Activated T-cell treated with anti-CD3 and anti-CD28 coated beads for 1 hour (primary cell): Measurements from ENCODE around the gene TMEM14A.
"Not testable (repeated sequence)": the region's sequence is repeated elsewhere in the genome, so short reads cannot be mapped to it uniquely, and the experiment has no call there.

Experiments used
- DNase-seq: peaks from one replicate; pipeline ENCODE4 v3.0.0-alpha.2; 2020; ENCODE audit warnings: low read depth

Gene TMEM14A

DNA sequence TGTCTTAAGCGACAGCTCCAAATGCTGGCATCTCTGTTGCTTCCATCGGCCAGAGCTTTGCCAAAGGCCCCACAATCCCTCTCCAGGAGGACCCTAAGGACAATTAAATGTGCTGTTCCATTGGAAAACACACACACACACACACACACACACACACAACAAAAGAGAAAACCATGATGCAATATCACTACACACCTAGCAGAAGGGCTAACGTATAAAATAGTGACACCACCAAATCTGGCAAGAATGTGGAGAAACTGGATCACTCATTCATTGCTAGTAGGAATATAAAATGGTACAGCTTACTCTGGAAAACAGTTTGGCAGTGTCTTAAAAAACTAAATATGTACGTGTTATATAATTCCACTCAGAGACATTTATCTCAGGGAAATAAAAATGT, 13.0 kb upstream of the TMEM14A start:
- DNase-seq, result no peak

DNA sequence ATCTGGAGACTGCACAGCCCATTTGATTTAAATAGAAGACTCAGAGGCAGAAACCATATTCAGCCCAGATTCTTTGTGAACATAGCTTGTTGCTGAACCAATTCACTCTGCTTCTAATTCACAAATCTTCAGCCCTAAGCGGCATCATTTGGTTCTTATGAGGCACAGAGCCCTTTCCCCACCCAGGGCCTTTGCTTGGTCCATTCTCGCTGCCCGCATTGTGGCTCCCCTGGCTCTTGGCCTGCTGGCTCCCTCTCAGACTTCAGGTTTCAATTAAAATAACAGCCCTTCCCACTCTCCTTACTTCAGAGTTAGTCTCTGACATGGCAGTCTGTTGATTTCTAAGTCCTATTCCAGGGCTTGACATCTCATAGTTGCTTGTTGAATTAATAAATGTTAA, 9.4 kb upstream of the TMEM14A start:
- no peak for DNase-seq

DNA sequence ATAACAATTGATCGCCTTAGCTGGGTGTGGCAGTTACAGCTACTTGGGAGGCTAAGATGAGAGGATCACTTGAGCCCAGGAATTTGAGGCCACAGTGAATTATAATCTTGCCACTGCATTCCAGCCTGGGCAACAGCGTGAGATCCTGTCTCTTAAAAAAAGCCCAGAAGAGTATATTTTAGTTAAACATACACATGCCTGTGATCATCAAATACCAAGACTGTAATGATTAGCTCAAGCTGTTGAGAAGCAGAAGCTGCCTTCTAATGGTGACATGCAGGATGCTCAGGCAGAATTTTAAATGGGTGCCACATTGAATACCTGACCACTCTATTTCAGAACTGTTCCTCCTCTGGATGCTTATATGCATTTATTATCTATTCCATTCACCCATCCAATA, 8.9 kb upstream of the TMEM14A start:
- no peak for DNase-seq

DNA sequence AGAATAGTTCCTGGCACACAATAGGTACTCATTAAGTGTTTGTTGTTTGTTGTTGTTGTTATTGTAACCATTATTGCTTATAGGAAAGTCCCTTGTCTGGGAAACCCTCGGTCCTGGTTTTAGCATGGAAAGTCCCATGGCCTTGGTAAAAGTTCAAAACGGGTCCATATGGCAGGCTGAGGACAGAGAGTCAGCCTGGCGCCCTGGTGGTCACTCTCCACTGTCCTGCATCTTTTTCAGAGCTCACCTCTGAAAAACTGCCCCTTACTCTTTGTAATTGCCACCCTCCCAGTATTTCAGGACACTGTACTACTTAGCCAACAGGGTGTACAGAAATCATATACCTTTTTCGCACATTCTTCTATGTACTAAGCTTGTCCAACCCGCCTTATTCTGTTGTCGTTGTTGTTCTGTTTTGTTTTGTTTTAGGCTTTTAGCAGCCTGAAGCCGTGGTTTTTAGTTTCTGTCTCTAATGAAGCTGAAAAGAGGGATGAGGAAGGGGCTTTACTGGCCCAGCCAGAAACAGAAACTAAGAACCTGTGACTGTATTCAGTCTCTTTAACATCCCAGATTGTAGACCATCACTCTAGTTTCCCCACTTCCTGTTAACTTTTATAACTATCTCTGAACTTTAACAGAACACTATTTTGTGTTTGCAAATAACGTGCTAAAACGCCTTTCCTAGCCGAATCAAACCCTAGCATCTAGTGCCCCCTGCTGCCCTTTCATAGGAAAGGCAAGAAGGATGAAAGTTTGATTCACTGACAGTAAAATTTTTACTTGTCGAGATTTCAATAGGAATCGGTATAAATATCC, 7.6 kb upstream of the TMEM14A start:
- peak; percentile 42 for DNase-seq

DNA sequence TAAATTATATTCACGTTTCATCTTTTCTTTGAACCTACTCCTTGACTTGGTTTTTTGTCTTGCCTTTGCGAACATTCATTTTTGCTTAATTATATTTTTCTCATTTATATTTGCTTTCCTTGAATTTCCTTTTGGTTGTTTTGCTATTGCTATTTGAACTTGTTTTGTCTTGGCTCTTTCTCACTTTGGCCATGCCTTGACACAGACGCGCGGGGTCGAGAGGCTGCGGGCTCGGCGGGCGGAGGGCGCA, 7.1 kb upstream of the TMEM14A start:
- DNase-seq, result no peak

DNA sequence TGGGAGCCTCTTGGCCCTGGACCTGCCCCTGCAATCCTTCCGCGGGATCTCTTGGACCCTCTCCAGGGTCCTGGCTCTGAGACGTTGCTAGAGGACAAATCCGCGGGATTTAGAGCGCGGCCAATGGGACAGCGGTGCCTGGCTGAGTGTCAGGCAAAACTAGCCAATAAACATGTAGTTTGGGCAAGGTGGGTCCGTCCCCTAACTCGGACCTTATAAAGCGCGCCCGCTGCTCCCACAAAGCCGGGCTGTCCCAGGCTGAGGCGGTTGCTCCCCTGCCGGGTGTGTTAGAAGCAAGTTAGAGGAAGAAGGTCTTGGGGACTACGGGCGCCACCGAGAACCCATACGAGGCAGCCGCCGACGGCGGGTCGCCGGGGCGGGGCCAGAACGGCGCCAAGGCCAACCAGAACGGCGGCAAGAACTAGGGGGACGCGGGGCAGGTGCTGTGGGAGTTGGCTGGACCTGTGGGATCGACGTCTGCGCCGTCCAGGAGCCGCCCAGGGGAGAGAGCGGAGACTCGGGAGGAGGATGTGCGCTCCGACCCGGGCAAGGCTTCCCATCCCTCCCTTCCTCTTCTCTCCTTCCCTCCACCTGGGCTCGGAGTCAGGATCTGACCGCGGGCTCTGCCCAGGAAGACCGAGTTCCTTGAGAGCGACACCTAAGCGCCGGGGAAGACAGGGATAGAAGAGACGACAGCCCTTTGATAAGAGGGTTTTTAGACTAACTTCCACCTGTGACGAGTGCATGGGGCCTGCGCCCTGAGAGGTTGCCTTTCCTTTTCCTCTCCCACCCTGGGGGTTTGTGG, 6.5 kb upstream of the TMEM14A start:
- DNase-seq, result peak; percentile 25

DNA sequence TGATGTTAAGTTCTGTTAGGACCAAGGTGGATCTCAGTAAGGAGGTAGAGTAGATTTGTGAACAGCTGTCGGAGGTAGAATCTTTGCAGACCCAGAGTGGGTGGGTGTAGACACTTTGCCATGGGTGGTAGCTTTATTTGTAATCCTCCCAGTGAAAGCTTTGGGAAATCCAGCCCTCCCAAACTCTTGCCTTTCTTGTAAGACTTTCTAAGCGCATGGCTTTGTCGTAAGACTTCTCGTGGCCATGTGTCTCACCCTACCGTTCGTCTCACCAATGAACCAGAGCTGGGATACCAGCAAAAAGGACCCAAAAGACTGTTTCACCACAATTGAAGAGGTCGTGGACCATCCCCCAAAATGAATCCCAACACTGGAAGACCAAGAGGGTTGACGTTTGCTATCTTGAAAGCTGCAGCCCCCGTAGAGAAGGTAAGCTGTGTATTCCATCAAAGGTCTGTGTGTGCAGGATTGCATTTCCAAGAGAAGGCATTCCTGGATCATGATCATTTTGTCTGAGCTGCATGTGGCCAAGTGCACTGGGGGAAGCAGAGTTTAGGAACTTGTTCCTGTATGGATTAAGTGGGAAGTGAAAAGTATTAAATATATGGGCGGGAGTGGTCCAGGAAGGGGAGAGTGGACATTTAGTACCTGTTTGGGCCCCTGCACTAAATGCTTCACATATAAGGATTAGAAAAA, 5.8 kb upstream of the TMEM14A start:
- DNase-seq, result no peak

DNA sequence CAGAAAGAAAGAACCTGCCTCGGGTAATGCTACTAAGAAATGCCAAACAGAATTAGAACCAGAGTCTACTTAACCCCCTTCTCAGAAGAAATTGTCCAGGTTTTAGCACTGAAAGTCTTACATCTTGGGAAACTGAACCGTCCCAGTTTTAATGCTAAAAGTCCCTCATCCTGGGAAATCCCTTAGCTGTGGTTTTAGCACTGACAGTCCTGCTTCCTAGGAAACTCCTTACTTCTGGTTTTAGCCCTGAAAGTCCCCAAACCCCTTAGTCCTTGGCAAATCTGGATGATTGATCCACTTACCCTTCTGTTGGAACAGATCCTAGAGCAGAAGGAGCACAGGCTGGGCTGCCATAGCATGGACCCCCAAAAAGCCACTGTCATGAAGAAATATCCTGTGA, 4.8 kb upstream of the TMEM14A start:
- DNase-seq, result no peak

DNA sequence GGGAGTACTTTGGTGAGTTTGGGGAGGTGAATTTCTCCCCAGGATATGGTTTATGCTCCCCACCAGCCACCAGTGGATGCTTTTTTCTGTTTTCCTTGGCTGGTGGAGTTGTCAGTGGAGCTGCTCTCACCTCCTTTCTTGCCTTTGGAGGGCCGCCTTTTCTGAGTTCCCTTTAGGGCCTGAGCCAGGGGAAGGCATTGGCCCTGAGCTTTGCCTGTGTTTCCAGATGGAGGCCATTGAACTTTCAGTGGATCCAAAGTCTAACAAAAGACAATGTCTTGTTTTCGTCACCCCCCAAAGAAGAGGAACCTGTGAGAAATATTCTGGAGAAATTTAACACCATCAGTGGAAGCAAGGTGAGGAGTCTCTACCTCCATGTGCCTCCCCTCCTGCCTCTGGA, 4.4 kb upstream of the TMEM14A start:
- DNase-seq, result no peak

DNA sequence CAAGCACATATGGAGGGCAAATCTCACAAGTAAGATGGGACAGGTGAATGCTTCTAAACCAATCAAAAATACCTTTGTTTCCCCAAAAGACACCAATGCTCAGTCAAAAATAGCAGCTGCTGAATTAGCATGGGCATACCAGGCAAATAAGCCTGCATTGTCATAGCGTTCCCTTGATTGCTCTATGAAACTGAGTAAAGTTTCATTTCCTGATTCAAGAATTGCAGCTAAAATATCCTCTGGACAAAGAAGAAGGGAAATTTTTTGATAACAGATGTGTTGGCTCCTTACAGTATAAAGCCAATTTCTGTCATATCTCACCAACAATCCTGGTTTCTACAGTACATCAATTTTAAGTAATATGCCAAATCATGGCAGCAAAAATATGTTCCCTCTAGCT, 3.3 kb upstream of the TMEM14A start:
- DNase-seq, result no peak

DNA sequence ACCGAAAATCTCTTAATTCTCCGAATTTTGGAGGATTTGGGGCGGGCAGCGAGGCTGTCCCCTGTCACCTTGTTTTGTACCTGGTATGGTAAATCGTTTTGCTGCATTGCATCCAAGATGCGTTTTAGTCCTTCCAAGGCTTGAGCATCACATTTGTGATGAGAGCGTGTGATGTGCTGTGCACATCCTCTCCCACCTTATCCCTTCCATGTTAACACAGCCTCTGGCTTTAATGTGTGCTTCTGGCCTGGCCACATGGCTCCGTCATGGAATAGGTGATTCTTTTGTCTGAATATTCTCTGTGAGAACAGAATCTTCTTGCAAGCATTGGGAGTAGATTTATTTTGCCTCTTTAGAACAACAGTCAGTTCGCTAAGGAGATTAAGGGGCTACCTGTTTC, 763 bp downstream of the TMEM14A start:
- no peak for DNase-seq

DNA sequence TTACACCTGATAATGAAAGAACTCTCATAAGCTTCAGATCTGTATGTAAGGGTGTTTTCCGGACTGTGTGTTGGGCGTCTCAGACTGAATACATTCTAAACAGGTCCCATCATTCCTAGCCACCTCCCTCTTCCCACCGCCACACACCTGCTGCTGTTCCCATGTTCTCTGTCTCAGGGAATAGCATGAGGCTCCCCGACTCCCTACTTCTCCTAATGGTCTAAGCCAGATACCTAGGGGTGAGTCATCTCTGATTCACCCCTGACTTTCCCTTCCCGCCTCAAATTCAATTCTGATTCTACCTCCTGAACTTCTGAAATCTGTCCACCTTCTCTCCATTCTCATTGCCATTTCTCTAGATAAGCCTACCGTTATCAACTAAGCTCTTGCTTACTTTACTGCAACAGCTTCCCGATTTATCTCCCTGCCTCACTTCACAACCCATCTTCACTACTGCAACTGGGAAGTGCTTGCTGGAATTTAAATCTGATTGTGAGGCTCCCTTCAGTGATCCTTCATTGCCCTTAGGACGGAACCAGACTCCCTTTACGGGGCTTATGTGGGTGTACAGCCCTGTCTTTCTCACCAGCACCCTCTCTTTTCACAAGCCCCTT, 1.6 kb downstream of the TMEM14A start:
- no peak for DNase-seq

DNA sequence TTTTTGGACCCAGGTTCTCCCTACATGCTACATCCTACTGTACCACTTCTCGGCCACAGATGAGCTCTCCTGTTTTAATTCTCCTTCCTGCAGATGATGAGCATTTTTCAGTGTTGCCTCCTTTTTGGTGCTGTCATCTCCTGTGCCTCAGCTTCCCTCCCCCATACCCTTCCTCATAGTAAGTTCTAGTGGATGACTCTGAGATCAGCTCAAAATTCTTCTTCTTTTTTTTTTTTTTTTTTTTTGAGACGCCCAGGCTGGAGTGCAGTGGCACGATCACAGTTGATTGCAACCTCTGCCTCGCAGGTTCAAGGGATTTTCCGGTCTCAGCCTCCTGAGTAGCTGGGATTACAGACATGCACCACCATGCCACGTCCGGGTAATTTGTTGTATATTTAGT, 3.8 kb downstream of the TMEM14A start:
- no peak for DNase-seq

DNA sequence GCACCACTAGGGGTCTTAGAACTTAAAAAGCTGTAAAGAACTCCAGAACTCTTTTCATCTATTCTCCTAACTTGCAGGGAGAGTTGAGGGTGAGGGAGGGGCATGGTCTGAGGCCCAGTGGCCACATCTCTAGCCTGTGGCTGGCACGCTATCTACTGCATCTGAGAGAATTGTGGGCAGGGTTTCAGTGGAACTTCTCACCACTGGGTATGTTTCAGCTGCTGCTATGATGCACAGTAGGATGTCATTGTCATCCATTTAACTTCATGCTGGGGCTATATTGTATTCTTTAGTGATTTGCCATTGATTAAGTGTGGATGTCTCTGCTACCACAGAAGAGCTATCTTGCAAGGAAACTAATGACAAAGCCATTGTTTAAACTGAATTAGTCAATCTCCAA, 4.5 kb downstream of the TMEM14A start:
- DNase-seq, result no peak

DNA sequence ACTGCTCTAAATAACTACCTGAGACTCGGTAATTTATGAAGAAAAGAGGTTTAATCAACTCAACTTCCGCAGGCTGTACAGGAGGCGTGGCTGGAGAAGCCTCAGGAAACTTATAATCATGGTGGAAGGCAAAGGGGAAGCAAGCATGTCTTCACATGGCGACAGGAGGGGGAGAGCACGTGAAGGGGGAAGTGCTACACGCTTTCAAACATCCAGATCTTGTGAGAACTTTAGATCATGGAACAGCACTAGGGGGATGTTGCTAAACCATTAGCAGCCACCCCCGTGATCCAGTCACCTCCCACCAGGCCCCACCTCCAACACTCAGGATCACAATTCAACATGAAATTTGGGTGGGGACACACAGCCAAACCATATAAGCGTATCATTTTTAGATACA, 5.7 kb downstream of the TMEM14A start:
- not testable (repeated sequence) for DNase-seq

DNA sequence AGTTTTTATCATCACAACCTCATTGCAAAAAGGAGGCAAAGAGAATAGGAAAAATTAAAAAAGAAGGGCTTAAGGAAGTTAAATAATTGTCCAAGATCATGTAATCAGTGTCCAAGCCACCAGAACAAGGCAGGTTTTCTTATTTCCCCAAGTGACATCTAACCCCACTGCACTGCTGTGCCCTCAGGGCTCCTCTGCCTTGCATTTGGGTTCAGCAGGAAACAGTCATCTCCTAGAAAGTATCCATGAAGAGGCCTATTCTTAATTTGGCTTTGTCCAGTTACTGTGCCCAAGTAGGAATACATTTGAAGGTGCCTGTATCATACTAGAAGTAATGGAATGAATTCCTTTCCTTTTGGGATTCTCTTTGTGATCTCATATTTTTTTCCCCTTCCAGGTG, 10.5 kb downstream of the TMEM14A start:
- no peak for DNase-seq

DNA sequence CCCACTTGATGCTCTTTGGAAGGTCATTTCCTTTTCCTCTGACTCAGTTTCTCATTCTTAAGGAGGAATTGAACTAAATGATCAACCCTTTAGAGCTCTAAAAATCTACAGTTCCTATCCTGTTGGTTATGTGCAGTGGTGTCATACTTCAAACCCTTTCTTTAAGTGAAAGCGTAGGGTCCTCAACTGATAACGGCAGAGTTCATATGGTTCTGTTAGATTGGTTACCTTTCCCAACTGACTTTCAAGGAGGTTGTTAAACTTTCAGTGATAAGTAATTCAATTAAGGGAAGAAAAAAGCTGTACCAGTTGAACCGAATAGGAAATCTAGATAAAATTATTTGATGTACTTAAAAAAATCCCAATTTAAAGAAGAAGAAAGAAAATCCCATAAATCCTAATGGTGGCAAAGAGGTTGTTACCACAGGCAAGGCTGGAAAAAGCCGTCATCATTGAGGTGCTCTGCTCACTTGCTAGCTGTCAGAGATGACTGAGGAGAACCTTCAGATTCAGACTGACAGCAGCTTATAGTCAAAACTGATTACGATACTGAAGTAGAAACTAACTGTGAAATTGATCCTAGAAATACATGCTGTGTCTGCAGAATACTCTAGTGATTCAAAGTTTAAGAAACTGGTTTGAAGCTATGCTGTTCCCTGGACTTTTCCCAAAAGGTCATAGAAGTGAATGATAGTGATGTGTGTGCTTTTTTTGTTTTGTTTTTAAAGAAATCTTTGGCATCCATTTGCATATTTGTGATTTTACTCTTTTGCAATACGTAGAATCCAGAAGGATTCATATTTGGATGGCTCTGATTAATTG, 16.2 kb downstream of the TMEM14A start:
- DNase-seq, result no peak

DNA sequence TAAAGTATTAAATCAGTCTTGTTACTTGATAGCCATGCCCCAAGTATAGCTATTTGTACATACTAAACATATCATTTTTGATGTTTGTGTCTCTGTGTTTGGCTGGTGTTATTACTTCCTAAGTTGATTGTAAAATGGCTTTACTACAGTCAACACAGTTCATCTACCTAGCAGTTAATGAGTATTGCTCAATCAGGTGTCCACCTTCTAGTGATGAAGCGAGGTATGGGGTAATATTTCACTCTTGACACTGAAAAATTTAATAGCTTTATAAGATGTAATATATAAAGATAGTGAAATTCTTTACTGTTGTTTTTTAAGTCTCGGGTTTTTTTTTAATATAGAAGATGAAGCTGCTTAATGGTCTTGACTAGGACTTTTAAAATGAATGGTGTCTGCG, 18.9 kb downstream of the TMEM14A start:
- DNase-seq, result no peak

DNA sequence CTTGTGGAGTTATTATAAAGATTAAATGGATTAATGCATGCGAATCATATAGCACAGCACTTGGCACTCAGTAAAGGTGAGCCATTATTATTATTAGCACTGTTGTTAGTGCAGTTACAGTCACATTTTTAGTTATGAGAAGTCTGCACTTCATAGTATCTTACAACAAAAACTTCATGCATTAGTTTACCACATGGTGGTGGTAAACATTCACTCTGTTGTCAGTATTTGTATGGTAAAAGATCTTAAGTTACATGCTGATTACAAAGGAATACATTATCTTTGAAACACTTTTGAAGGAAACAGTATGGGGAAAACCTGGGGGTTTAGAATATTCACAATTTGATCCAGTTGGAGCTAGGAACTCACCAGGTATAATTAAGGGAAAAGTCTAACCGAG, 20.8 kb downstream of the TMEM14A start:
- DNase-seq, result no peak

DNA sequence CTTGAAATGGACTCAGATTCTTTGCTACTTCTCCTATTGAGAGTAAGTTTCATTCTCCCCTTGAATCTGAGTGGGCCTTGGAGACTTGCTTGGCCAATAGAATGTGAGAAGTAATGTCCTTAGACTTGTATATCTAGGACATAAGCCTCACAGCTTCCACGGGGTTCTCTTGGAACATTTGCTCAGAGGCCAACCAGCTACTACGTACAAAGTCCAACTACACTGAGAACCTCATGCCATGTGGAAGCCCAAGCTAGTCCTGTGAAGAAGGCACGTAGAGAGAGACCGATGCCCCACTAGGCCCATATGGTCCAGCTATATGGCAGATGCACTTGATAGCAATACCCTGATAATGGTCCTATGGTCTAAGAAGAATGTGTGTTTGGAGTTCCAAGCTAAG, 22.9 kb downstream of the TMEM14A start:
- DNase-seq, result no peak

DNA sequence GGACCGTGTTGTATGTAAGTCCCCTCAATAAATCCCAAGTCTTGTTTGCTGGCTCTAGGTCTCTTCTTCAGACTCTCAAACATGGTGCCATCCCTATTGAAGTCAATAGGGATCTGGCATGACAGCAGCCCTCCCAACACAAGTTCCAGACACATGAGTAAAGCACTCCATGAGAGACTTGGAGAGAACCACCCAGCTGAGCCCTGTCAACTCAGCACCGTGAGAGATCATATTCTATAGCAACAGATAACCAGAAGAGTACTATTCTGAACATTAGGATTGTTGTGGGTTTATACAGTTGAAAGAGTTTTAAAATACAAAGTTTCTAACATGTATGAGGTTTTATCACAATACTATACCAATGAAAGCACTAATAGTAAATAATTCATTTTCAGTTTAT, 23.5 kb downstream of the TMEM14A start:
- no peak for DNase-seq

DNA sequence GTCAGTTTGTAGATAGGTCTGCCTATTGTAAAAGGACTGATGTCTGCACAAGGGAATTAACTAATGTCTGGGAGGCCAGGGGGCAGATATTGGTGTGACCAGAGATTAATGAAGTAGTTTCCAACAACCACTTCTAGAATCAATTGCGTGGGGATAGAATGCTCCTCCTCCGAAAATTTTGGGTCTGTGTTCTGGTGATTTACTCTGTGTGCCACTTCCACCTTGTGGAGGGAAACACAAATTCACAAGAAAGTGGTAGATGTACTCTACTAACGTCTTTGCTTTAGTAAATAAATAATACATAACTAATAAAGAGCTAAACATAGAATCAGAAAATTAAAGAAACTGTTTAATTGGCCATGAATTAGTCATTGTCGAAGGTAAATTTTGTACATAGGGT, 25.5 kb downstream of the TMEM14A start:
- DNase-seq, result no peak
